Central memory CD4-positive, alpha-beta T cell (primary cell): ENCODE measurements around the gene GLRB.
"Not testable (repeated sequence)": the region's sequence is repeated elsewhere in the genome, so short reads cannot be mapped to it uniquely, and the experiment has no call there.

ENCODE experiments used
- DNase-seq: peaks from one replicate; pipeline ENCODE4 v3.0.0; 2022
- total RNA-seq, 3 experiments: gene quantifications; one replicate each; lab custom pipeline; 2026; lab: John Stamatoyannopoulos, UW

GLRB gene
- 0 reads per million in 3 experiments for total RNA-seq

GRCh38 chr4:157075811-157076577, at the start of gene GLRB:
Gene GLRB (plus strand): TSS chr4:157076150. CDS start chr4:157078025, 1,875 bp downstream.
- no peak for DNase-seq

- DNase-seq = no peak
Measured at GRCh38 chr4:157035471-157035870, 40.5 kb upstream of the GLRB start.

- DNase-seq = no peak
Measured at GRCh38 chr4:157040405-157040804, 35.5 kb upstream of the GLRB start.

GRCh38 chr4:157043131-157043530, 32.8 kb upstream of the GLRB start:
- DNase-seq = no peak

- DNase-seq = no peak
Measured at GRCh38 chr4:157045507-157046127, 30.3 kb upstream of the GLRB start.

- DNase-seq = no peak
Measured at GRCh38 chr4:157048248-157048647, 27.7 kb upstream of the GLRB start.

GRCh38 chr4:157050561-157050960, 25.4 kb upstream of the GLRB start:
- no peak for DNase-seq

GRCh38 chr4:157052429-157053040, 23.4 kb upstream of the GLRB start:
- no peak for DNase-seq

GRCh38 chr4:157057218-157057617, 18.7 kb upstream of the GLRB start:
- no peak for DNase-seq

GRCh38 chr4:157058899-157059298, 17.1 kb upstream of the GLRB start:
- not testable (repeated sequence) for DNase-seq

GRCh38 chr4:157072002-157072401, 3.9 kb upstream of the GLRB start:
- no peak for DNase-seq

- DNase-seq = no peak
Measured at GRCh38 chr4:157075401-157075800, 549 bp upstream of the GLRB start.

GRCh38 chr4:157076578-157076947, 613 bp downstream of the GLRB start:
- DNase-seq = no peak

GRCh38 chr4:157079441-157079840, 3.5 kb downstream of the GLRB start:
- DNase-seq = no peak

- DNase-seq = no peak
Measured at GRCh38 chr4:157080605-157081004, 4.7 kb downstream of the GLRB start.

GRCh38 chr4:157095716-157096115, 19.8 kb downstream of the GLRB start:
- DNase-seq = no peak

- DNase-seq = no peak
Measured at GRCh38 chr4:157096439-157096838, 20.5 kb downstream of the GLRB start.

GRCh38 chr4:157099506-157099905, 23.6 kb downstream of the GLRB start:
- DNase-seq = no peak

- no peak for DNase-seq
Measured at GRCh38 chr4:157104541-157104940, 28.6 kb downstream of the GLRB start.

GRCh38 chr4:157114671-157115070, 38.7 kb downstream of the GLRB start:
- DNase-seq = no peak

GRCh38 chr4:157115613-157116335, 39.8 kb downstream of the GLRB start:
- no peak for DNase-seq

GRCh38 chr4:157121401-157121800, 45.5 kb downstream of the GLRB start:
- DNase-seq = no peak

- no peak for DNase-seq
Measured at GRCh38 chr4:157127571-157127970, 51.6 kb downstream of the GLRB start.
